ENCODE measurements around the gene UGCG. TPM values are rescaled to one million over a fixed set of nuclear protein-coding genes. Genes with fewer than 3 reads are reported as not detected.
"Not testable (repeated sequence)": the region's sequence is repeated elsewhere in the genome, so short reads cannot be mapped to it uniquely, and the experiment has no call there.

The UGCG gene
- polyA plus RNA-seq, 1 donor: 31.0 TPM

DNA sequence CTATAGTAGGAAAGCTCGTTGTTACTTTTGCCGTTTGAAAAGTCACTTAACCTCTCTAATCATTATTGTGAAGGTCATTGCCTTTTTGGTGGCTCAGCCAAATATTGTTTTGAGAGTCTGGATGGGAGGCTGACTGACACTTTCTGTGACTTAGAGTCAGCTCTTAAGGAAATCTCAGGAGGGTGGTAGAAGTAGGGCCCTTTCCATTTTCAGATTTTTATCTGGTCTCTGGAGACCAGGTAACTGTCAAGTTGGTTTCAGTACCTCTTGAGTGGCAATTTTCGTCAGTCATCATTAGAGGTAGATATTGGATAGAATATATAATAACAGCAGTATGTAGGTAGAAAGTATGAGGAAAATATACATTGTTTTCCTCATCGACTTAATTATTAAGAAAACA, 23.3 kb downstream of the UGCG start:
- DNase-seq (ENCODE audit: low read depth): no peak

DNA sequence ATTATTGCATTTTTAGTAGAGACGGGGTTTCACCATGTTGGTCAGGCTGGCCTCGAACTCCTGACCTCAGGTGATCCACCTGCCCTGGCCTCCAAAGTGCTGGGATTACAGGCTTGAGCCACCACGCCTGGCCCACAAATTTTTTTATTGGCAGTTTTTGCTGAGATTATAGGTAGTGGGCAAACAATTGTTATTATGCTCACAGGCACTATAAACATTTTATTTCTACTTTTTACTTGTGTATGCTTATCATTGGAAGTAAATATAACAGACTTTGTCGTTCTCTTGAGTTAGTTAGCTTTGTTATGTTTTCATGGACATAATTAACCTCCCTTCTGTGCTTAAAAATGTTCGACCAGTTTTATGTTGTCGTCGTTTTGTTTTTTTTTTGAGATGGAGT, 23.9 kb downstream of the UGCG start:
- DNase-seq (ENCODE audit: low read depth): no peak

DNA sequence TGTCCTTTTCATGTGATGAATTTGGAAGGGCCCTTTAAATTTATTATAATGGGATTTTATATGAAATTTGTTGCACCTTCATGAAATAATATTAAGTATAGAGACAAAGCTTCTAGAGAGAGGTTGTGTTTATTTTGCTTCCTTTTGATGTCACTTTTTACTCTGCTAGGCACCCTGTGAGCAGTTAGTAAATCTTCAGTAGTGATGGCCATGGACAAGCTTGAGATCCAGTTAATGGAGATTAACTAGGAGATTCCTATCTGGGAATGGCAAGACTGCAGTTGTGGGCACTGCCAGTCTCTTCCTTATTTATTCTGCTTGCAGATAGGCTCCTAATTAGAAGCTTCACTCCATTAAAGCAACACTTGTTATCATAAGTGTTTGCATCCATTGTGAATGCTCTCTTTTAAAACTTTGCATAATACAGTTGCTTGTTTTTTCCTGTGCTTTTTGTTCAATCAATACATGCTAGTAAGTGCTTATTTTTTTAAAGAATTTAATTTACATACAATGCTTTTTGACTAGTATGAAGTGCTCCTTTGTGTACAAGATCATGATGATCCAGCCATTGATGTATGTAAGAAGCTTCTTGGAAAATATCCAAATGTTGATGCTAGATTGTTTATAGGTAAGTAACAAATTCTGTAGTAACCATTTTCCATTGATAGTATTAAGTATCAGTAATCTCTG, 25.9 kb downstream of the UGCG start:
- no peak for DNase-seq (ENCODE audit: low read depth)

DNA sequence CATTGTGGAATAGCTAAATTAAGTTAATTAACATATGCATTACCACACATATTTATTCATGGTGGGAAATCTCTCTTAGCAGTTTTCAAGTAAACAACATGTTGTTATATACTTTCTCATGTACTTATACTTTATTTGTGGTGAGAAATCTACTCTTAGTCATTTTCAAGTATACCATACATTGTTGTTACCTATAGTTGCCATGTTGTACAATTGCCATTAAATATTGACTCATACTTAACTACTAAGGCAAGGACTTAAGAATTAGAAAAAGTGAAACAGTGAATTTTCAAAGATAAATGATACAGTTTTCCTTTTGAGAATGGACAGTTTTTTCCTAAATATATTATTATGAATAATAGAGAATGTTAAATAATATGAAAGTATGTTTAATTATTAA, 27.7 kb downstream of the UGCG start:
- no peak for DNase-seq (ENCODE audit: low read depth)

DNA sequence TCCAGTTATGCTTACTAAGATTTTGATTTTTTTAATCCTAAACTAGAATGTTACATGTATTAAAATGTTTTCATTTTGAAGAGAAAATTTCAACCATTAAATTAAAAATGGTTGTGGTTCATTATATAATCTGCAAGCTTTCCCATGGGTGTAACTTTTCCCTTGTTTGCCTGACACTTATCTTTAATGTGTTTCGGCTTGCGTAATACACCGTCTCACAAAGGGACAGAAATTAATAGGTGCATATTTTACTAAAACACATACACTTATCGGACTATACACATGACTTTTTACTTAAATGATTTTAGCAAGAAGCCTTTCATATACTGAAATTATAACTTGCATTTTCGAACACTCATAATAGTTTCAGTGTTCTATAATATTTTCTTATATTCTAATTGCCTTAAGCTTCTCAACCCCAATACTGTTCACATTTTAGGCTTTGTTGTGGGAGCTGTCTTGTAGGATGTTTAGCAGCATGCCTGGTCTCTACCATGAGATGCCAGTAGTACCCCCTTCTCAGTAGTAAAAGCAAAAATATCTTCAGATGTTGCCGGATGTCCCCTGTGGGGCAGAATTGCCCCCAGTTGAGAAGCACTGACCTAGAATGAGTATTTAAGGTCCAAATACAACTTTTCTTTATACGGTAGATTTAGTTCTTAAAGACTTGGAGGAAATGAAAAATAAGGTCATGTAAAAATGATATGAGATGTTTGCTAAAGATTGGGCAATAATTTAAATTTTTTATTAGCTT, 28.6 kb downstream of the UGCG start:
- no peak for DNase-seq (ENCODE audit: low read depth)

DNA sequence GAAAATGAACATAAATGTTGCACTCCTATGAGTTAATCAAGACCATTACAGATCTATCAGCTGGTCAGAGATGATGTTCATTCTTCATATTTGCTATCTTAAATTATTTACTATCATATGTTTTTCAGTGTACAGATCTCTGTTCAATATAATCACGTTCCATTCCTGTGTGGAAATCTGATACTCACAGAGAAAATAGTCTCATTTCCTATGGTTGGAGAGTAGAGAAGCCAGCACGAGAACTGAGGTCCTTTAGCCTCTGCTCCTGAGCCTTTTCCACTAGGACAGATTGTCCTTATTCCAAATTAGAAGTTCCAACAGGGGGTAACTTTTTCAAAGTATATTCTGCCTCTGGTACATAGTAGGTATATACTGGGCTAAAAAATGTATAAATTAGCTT, 29.2 kb downstream of the UGCG start:
- no peak for DNase-seq (ENCODE audit: low read depth)

DNA sequence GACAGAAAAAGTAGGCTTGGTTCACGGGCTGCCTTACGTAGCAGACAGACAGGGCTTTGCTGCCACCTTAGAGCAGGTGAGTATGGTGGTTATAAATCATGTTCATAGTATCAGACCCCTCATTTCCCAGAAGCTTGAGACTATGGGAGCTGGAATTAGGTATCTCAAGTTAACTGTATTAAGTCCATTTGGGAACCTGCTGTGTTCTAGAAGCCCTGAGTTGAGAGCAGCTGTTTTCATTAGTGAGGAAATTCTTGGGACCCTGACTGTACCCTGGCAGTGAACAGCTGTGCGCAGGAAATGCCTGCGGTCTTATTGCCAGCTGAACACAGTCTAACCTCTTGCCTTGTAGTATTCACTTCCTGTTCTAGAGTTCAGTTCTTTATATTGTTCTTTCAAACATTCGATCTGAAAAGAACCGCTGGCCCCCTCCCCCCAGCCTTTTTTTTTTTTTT, 29.8 kb downstream of the UGCG start:
- DNase-seq (ENCODE audit: low read depth): peak; percentile 38

DNA sequence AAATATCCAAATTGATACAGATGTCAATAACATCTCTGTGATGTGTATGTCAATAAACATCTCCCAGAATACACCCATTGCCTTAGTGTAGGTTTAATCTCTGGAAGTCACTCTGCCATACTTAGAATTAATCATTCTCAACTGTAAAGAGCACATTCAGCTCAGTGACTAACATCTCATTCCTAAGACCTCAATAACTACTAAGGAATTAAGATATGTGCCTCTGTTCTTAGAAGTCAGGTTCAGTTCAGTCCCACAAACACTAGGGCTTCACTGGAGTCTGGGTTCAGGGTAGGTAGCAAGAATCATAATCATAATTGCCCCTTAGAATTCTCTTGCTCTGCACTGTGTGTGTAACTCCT, 31.7 kb downstream of the UGCG start:
- no peak for DNase-seq (ENCODE audit: low read depth)

DNA sequence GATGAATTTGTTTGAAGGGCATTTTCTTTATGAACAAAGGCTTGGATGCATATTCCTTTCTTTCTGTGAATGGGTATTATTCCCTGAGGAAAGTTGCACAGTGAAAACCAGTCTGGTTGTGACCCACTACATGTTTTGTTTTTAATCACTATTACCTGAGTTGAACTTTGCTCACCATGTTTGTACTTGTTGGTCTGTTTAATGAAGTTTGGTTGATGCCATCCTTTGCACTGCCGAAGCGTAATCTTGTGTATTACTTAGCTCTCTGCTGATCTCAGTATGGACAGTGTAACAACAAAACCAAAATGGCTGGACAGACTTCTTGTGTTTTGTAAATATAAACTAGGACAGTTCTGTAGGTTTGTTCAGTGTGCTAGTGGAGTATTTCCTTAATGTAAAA, 38.1 kb downstream of the UGCG start:
- DNase-seq (ENCODE audit: low read depth): no peak

DNA sequence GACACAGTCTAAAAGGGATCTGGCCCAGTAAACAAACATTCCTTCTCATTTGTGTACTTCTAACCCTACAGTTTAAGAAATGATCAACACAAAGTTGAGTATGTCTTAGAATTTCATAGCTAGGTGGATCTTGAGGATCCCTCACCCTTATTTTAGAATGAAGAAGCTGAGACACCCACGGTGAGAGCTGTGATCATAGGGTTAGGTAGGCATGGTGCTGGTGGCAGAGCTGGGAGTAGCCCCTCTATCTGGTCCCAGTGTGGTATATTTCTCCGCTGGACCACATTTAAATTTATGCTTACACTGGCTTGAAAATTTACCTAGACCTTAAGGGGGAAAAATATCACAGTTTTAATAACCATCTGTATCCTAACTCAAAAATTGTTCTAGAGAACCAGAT, 39.8 kb downstream of the UGCG start:
- DNase-seq (ENCODE audit: low read depth): no peak

DNA sequence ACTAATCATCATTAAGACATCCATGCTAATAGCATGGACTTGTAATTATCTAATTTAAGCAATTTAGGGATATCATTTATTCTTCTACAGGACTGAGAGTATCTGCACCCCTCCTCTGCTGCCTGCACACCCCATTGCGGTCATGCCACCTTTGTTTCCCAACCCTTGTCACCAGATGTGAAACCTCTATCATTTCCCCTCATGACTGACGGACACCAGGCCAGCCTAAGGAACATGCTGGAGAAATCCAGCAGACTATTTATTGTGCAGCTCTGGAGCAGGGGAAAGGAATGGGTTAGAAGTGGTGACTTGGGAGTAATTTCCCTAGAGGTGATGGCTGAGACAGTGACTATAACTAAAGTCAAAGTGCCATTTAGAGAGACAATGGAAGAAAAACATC, 40.7 kb downstream of the UGCG start:
- no peak for DNase-seq (ENCODE audit: low read depth)

DNA sequence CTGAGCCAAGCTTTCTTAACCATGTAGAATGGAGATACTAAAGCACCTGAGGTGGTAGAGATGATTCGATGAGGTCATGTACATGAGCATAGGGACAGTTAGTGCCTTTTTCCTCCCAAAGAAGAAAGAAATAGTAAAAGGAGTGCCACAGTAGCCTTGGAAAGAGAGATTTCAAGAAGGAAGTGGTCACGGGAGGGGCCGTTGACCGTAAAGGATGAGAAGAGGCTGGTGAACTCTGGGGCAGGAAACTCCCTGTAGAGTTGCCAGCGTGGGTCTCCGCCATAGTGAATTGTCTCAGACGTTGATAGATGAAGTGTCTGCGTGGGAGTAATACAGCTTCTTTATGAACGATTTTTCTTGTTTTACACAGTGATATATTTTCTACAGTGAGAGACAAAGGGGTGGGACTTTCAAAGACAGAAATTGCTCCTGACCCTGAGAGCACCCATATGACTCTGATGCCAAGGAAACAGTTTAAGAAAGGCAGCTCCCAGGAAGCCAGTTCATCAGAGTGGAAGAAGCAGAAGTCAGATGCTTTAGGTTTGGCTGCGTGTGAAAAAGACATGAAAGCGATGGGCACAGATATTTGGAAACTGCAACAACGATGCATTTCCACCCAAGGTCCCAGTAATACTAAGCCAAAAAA, 41.3 kb downstream of the UGCG start:
- no peak for DNase-seq (ENCODE audit: low read depth)

DNA sequence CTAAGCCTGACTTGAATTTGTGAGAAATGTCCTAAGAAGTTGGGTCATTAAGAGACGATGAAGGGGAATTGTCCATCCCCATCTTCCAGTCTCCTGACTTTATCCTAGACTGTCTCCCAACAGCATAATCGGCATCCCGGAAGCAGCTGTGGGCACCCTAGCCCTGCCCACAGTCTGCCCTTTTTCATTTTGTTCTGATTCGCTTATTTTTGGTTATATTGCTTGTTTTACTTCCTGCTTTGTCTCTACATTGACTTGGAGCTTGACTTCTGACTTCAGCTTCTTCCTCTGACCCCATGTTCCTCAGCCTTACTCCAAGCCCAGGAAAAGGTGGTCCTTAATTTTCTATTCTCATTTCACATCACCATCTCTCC, 41.8 kb downstream of the UGCG start:
- no peak for DNase-seq (ENCODE audit: low read depth)

DNA sequence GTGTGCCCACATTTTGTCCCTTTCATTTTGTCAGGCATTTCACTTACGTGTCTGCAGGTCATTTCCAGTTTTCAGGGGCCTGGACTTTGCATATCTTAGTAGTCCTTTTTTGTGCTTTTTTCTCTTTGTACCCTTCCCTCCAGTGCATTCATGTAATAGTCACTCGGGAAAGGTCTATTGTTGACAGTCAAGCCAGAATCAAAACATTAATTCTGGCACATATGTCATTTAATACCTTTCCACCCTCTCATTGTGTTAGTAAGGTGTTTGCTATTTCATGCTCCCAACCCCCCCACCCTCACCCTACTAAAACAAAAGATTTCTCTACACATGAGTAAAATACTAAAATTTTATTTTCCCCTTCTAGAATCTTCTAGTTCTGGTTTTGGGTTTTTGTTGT, 42.7 kb downstream of the UGCG start:
- DNase-seq (ENCODE audit: low read depth): no peak

DNA sequence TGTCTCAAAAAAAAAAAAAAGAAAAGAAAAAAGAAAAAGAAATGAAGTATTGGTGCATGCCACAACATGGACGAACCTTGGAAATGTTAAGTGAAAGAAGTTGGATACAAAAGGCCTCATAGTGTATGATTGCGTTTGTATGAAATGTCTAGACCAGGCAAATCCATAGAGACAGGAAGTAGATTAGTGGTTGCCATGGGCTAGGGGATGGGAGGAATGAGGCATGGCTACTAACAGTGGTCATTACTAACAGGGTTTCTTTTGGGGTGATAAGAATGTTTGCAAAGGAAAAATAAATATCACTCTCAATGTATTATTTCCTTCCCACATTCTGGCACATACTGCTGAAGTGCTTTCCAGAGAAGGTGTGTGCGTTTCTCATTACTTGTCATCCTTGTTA, 44.1 kb downstream of the UGCG start:
- no peak for DNase-seq (ENCODE audit: low read depth)

DNA sequence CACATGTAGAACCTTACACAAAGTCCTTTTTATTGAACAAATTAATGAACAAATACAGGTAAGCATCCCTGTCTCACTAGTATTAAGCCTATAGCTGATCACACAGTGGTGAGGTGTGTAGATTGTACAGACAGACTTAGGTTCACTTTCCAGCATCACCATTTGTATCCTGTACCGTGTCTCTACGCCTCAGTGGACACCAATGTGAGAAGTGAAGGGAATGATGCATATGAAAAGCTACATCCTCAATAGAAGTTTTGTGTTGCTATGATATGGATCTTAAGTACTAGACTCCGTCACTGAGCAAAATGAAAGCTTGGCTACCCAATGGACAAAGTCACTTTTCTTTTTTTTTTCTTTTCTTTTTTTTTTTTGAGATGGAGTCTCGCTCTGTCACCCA, 46.6 kb downstream of the UGCG start:
- DNase-seq (ENCODE audit: low read depth): no peak

DNA sequence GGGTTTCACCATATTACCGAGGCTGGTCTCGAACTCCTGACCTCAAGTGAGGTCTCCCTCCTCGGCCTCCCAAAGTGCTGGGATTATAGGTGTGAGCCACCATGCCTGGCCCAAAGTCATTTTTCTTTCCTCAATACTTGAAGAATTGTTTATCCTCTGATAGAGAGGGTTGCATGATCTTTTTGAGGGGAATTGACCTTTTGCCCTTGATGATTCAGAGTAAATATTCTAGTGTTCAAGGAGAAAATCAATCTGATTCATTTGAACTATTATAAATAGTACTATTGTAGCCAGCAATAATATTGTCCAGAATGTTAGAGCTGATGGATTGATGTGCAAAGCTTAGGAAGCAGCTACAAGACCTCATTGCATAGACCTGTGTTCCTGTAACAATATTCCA, 47.1 kb downstream of the UGCG start:
- DNase-seq (ENCODE audit: low read depth): no peak

DNA sequence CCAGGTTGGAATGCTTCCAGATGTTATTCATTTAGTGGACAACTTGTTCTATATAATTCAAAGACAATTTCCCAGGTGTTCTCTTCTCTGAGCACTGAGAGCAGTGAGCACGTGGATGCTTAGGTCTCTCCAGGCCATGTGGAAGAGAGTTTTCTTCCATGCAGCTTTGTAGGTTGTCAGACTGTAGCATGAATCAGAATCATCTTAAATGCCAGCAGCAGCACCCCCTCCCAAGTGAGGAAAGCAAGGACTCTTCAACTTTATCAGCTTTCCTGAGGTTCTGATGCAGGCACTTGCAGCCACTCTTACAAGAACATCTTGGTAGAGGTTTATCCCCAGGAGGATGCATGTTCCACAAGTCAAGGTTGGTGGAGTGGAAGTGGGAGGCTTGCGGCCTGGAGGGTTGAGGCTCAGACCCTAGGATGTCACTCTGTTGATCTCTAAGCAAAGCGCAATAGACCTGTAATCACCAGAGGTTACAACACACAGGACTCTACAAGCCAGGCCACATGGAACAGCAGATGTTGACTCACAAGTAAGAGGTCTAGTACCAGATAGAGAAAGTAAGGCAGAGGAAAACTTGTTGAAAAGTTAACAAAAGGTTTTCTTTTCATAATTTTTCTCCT, 47.7 kb downstream of the UGCG start:
- DNase-seq (ENCODE audit: low read depth): no peak

DNA sequence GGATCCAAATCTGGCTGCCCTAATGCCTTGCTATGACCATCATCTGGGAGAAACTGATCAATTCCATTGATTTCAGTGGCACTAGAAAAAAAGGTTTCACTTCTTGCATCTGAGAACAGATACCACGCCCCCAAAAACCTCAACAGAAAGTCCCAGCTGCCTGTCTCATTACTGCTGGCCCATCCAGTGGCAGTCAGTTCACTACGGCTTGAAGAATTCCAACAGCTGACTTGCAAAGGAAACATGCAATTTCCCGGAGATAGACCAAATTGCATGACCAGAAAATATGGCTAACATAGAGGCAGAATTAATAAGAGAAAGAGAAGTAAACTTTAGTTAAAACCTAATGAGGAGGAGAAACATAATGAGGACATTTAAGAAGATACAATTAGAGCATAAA, 48.6 kb downstream of the UGCG start:
- DNase-seq (ENCODE audit: low read depth): no peak

DNA sequence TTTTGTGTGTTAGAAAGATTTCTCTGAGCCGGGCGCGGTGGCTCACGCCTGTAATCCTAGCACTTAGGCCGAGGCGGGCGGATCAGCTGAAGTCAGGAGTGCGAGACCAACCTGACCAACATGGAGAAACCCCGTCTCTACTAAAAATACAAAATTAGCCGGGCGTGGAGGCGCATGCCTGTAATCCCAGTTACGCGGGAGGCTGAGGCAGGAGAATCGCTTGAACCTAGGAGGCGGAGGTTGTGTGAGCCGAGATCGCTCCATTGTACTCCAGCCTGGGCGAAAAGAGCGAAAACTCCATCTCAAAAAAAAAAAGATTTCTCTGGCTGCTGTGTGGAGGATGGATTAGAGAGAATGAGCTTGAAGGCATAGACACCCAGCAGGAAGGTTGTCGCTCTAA, 51.5 kb downstream of the UGCG start:
- DNase-seq (ENCODE audit: low read depth): not testable (repeated sequence)

DNA sequence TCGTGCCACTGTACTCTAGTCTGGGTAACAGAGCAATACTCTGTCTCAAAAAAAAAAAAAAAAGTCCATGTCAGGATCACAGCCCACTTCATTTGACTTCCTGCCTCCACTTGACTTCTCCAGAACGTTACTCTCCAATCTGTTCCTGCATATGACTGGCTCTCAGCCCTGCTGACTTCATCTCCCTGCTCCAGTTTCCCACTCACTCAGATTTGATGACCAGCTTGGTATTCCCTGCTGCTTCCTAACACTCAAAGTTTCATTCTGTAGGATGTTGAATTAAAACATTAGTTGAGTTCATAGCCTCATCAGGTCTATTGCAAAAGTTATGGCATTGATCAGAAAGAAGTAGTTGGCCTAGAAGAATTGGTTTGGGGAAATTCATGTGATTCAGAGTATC, 52.3 kb downstream of the UGCG start:
- no peak for DNase-seq (ENCODE audit: low read depth)

DNA sequence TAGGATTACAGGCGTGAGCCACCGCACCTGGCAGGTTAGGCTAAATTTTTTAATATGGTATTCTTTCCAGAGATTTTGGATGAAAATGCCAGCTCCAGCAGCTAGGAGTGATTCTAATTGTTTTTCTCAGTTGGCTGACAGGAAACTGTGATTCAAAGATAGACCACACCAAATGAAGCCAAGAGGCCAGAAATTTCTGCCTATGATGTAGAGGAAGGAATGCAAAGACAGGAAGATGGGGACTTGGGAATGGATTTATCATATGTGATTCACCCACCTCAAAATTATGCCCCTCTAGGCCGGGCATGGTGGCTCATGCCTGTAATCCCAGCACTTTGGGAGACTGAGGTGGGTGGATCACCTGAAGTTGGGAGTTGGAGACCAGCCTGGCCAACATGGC, 53.3 kb downstream of the UGCG start:
- no peak for DNase-seq (ENCODE audit: low read depth)

DNA sequence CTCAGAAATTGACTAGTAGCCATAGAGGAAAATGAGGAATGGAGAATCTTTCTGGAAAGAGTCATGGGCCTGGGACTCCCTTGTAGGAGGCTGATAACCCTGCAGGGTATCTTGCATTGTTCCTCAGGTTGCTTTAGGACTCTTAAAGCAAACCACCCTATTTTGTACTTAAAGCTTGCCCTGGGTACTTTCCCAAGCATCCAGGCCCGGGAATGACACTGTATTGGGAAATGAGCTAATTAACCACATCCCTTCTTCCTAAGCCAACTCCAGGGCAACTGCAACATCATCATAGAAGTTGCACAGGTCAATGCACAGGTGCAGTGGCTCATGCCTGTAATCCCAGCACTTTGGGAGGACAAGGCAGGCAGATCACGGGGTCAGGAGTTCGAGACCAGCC, 55.9 kb downstream of the UGCG start:
- no peak for DNase-seq (ENCODE audit: low read depth)
